Measurements from ENCODE around the gene KIAA1217.

KIAA1217 gene

DNA sequence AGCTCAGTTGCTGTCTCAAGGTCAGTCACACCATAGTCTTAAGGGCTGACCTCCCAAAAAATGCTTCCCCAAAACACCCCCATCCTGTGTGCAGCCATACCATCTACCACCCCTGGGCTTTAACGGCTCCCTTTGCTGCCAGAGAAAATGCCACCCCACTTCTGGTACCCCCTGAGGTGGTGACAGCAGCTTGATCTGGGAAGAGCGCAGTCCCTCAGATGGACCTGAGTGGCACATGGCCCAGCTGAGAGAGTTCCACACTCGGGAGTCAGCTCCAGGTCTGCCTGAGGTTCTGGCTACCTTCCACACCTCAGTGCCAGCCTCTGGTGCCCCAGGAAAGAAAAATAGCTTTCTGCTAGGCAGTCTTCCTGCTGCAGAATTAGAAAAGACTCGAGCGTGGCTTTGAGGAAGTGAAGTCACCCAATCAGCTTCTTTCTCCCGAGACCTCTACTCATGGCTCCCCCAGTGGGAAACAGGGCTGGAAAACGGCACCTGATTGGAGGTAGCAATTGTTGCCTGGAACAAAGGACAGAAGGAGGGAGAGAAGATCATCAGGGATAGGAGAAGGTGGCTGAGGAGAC, 363.0 kb downstream of the KIAA1217 start:
- no peak for DNase-seq
- intact Hi-C loops (cut with DNase I) = no loop called here

DNA sequence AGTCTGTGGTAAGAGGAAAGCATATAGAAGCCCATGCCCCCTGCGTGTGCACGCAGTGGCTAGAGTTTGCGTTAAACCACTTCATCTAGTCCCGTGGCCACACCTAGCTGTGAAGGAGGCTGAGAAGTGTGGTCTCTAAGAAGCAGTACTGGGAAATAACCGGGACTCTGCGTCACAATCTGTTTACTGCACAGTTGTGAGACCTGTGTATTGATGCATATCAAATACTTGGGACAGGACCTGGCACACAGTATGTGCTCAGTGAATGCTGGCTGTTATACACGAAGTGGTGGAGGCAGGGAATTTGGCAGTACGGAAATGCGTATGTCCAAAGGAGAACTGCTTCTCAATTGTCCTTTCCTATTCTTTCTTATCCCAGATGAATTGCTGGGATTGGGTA, 365.2 kb downstream of the KIAA1217 start:
- intact Hi-C loops (cut with DNase I) = no loop called here
- no peak for DNase-seq

DNA sequence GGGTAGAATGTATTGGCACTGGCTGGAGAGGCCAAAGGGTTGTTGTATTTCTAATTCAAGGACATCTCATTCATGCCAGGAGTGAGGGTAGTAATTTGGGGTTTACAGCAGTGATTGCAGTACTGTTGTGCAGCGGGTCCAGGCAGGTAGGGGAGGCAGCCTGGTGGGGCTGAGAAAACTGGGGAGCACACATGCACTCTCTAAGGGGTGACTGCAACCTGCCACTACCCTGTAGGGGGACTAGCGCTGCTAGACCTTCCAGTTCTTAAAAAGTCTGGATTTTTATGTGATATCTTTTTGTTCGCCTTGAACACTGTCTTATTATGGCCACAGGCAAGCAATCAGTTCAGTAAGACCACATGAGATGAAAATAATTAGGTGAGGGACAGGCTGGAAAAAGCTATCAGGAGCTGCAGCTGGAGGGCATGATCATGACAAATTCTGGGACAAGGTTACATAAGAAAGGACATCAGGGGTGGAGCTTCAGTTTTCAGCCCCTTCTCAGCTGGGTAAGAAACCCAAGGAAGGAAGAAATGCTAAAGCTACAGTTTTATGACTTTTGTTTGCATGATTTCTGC, 365.7 kb downstream of the KIAA1217 start:
- no peak for DNase-seq
- intact Hi-C loops (cut with DNase I) = no loop called here

DNA sequence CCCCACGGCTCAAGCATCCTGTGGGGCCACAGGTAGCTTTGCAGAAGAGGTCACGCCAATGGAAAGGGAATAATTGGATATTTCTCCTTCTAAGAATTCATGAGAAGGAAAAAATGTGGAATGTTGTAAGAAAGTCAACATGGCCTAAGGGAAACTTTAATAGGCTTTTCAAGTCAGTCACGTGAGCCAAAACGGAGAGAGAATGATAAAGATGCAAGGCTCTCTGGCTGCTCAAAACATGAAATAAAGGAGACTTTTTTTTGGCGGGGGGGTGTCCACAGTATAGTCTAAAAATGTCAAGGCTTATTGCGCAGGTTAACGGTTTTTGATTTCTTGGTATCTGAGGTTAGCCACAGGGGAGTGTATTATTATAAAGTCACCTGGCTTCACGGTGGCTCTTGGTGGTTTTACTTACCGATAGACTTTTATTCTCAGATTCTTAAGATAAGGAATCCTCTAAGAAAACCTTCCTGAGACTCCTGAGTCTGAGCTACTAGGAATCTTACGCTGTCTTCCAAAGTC, 366.6 kb downstream of the KIAA1217 start:
- intact Hi-C loops (cut with DNase I) = no loop called here
- DNase-seq = no peak

DNA sequence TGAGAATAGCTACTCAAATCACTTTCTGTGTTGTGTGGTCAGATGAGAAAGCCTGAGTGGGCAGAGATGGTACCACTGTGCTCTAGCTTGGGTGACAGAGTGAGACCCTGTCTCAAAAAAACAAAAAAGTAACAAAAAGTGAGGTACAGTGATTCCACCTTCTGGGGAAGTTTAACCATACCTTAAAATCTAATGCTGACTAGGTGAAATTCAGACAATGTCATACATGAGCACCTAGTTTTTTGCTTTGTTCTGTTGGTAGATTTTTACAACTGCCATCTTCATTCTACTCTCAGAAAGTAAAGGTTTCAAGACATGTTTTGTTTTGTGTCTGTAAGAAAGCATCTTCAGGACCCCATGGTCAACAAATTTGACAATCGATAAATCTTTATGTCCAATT, 370.5 kb downstream of the KIAA1217 start:
- intact Hi-C loops (cut with DNase I) = no loop called here
- no peak for DNase-seq

DNA sequence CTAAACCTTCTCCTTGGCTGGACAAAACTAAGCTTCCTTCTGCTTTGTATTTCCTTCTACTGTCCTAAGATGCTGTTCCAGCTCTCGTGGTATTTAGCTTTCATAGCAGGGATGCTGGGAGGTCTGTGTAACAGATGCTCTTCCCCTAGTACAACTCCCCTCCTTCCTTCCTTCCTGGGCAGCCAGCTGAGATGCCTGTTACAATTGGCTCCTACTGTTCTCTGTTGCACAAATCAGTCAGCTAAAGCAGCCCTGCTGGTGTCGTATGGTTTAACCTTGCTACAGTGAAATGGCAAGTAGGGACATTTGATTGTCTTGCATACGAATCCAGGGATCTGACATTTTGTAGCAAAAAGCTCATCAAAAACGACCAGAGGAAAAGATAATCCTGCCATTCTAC, 371.0 kb downstream of the KIAA1217 start:
- intact Hi-C loops (cut with DNase I) = no loop called here

DNA sequence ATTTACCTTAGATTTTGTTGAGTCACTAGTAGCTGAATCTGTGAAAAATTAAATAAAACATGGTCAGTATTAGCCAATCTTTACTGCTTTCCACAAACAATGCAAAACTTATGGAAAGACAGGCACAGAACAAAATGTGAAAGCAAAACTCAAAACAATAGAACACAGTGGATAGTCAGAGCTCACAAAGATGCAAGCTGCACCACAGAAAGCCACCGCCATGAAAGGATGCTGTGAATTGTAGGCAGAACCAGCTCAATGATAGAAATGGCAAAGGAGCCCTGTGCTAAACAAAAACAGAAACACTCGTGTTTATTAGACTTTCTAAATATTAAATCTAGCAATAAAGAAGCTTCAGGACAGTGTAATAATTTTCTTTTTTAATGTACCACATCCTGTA, 380.3 kb downstream of the KIAA1217 start:
- intact Hi-C loops (cut with DNase I) = no loop called here
- peak in 3 of 42 donors; percentile 25 to 35 (median 27) for DNase-seq

More for the DNA sequence above, 371.0 kb downstream of the KIAA1217 start:
- DNase-seq = no peak

DNA sequence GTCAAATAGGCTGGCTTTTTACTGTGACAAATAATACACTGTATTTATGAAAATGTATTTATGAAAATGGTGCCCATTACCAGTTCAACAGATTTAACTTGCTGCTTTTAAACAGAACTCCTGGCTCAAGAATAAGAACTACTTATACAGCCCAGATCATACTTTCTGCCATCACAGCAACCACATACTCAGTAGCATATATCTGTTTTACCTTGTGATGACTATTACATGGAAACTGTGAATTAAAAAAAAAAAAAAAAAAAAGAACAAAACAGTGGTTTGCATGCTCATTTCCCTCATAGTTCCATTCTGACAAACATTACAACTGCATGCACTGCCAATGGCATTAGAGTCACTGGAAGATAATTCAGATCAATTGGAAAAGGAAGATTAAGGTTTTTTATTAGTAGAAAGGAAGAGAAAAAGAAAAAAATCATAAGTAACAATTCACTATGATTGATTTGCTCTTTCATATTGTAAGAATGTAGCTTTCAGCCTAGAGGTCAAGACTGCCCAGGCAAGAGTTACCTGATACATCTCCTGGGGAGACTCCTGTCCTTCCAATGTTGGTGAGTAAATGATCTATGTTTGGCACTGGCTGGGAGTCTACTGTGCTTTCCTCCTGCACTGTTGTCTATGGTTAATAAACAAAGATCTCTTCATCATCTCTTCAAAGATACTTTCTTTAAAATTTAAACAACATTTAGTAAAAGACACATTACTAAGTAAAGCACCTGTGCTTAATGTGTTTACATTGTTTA, 381.9 kb downstream of the KIAA1217 start:
- intact Hi-C loops (cut with DNase I) = no loop called here
- DNase-seq = no peak

DNA sequence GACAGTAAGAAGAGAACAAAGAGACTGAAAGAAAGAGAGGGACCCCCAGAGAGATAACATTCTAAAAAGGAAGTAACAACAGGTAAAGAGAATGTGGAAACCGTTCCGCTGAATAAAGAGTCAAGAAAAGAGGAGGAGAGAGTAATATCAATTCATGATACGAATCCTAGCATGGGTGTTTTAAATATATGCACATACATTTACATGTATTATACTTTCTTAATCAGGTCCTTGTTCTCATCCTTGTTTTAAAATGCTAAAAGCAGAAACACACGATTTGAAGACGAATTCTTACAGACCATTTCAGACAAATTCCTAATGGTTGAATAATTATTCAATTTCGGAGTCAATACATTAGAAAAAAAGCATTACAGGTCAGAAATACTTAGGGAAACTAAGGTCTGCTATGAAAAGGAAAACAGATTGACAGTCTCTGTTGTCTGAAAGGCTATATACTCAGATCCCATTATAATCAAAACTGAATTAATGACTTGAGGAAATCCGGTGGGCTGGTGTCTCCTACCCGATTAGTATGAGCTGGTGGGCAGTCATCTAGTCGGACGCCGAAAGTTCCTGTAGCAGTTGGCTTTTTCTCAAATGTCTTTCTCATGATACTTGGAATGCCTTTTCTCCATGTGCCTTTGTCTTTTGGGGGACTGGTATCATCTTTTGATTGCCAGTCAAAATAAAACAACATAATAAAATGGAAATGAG, 387.4 kb downstream of the KIAA1217 start:
- intact Hi-C loops (cut with DNase I) = no loop called here
- no peak for DNase-seq

DNA sequence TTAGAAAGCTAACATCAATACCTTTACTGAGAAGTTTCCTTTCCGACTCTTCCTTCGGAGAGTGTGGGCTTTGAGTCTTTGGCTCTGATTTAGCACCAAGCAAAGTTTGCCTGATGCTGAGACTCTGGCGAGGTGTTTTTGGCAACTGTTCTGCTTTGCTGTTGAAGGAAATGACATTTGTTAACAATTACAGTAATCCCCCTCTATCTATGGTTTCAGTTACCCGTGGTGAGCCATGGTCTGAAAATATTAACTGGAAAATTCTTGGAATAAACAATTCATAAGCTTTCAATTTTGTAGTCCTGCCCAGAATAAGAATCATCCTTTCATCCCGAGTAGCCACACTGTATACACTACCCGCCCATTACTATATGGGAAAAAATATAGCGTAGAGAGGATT, 388.5 kb downstream of the KIAA1217 start:
- DNase-seq = no peak
- intact Hi-C loops (cut with DNase I) = no loop called here

Data from head of caudate nucleus (tissue), 42 donors.